HL-60 (cell line): ENCODE results near the gene NXNL1.

Experiments
- CTCF ChIP-seq: IDR thresholded peaks from one replicate; pipeline ENCODE4 v1.5.1; 2011; ENCODE audit warnings: low read length, control low read depth, inconsistent platforms; ENCODE audit not compliant: insufficient read depth
- GABPA ChIP-seq: IDR thresholded peaks from 2 replicates; pipeline ENCODE4 v1.6.1; 2012; ENCODE audit warnings: low read depth
- POLR2AphosphoS5 ChIP-seq: IDR thresholded peaks from 2 replicates; pipeline ENCODE4 v1.6.1; 2012; ENCODE audit warnings: low read depth
- REST ChIP-seq: IDR thresholded peaks from 2 replicates; pipeline ENCODE4 v1.6.1; 2012; ENCODE audit warnings: low read depth; ENCODE audit not compliant: insufficient replicate concordance
- SPI1 ChIP-seq: IDR thresholded peaks from 2 replicates; pipeline ENCODE4 v1.6.1; 2012; ENCODE audit warnings: low read depth, mild to moderate bottlenecking, borderline replicate concordance

GRCh38 chr19:17467471-17468301 lies 7.0 kb upstream of the NXNL1 start:
- TF ChIP-seq CTCF (no peak), POLR2AphosphoS5 (no peak), REST (no peak), GABPA (no peak), SPI1 (peak; percentile 28; the same call in 1 of the 2 replicates)
